Measurements from ENCODE around the gene DGKD. TPM values are rescaled to one million over a fixed set of nuclear protein-coding genes. Genes with fewer than 3 reads are reported as not detected.

The DGKD gene
- total RNA-seq, 1 experiment from 2014 or later: 52.0 TPM

DNA sequence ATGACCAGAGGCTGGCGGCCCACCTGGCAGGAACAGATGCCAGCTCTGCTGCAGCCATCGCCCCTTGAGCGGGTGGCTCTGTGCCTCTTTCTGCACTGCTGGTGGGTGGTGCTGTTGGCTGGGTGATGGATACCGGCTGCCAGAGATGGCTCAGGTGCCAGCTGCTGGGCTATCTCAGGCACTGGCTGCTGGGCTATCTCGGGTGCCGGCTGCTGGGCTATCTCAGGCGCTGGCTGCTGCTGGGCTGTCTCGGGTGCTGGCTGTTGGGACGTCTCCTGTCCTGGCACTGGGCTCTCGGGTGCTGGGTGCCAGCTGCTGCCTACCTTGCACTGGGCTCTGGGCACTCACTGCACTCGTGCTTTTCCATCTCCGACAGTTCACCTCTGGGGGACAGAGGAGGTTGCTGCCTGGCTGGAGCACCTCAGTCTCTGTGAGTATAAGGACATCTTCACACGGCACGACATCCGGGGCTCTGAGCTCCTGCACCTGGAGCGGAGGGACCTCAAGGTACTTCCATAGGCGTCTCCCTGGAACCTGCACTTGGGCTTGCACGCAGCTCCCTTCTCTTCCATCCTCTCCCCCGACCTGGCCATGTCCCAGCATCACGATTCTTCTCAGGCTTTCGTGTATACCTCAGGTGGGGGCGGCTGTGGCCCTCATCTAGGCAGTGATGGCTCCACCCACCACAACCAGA lies 113.9 kb downstream of the DGKD start:
- ChIA-PET RAD21 (ENCODE audit: low non-redundant PET in 1 of 2, low total read pairs in 2 of 2, uncharacterized antibody in 2 of 2, unreplicated experiment in 2 of 2) (no interaction called here), CTCF (no interaction called here), POLR2A (interaction anchor here (1.0 kb wide), 1 partner anchor 121 kb away, joined by 3 read pairs; no protein-coding TSS in a partner anchor)
- no peak for TF ChIP-seq SP1 (IDR thresholded peaks at IDR 0.05; ENCODE audit: low read depth)
- no peak for TF ChIP-seq CEBPB (IDR thresholded peaks at IDR 0.05; ENCODE audit: low read depth)
- TF ChIP-seq, protein P1, sequence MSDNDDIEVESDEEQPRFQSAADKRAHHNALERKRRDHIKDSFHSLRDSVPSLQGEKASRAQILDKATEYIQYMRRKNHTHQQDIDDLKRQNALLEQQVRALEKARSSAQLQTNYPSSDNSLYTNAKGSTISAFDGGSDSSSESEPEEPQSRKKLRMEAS (IDR thresholded peaks at IDR 0.05): no peak
- no peak for TF ChIP-seq FOSL1 (IDR thresholded peaks at IDR 0.05; ENCODE audit: low read depth)
- TF ChIP-seq RAD21 (IDR thresholded peaks at IDR 0.05; ENCODE audit: low read depth): no peak
- intact Hi-C loops (cut with micrococcal nuclease): no loop called here
- no peak overlapping the region for H3K9ac ChIP-seq (ENCODE audit: low read length)
- peaks cover 10 to 26% of the 10 kb centered on the region in 2 experiments for H3K36me3 ChIP-seq (ENCODE audit: control insufficient read depth in 1 of 2, insufficient read depth in 2 of 2, low read length in 2 of 2)
- no peaks in the 10 kb centered on the region for H3K9me2 ChIP-seq (ENCODE audit: insufficient read depth)
- H3K4me2 ChIP-seq (ENCODE audit: low read length): no peak overlapping the region
- ATAC-seq (no peak), DNase-seq (ENCODE audit: low read depth, low spot score) (no peak)
- no peak overlapping the region for H3K4me3 ChIP-seq (replicated peaks in 1 of 2; ENCODE audit: low read depth in 1 of 2, low read length in 2 of 2)
- no peak overlapping the region for H2AFZ ChIP-seq (ENCODE audit: low read depth, low read length, poor library complexity, severe bottlenecking)
- H3K27me3 ChIP-seq (ENCODE audit: insufficient read depth, low read length): no peaks in the 10 kb centered on the region
- H4K20me1 ChIP-seq (ENCODE audit: insufficient read depth): no peaks in the 10 kb centered on the region
- no peak overlapping the region for H3K27ac ChIP-seq (ENCODE audit: low read depth, low read length)
- no peaks in the 10 kb centered on the region for H3K79me2 ChIP-seq (ENCODE audit: insufficient read depth, low read length)
- H3K4me1 ChIP-seq (ENCODE audit: control insufficient read depth in 1 of 2, insufficient read depth in 2 of 2, low read length in 2 of 2): no peaks in the 10 kb centered on the region
- no TSS peak for BruUV-seq (replicated peaks)
- no peaks in the 10 kb centered on the region for H3K9me3 ChIP-seq (ENCODE audit: control insufficient read depth in 1 of 2, insufficient read depth in 1 of 2, low read depth in 1 of 2, low read length in 2 of 2)

DNA sequence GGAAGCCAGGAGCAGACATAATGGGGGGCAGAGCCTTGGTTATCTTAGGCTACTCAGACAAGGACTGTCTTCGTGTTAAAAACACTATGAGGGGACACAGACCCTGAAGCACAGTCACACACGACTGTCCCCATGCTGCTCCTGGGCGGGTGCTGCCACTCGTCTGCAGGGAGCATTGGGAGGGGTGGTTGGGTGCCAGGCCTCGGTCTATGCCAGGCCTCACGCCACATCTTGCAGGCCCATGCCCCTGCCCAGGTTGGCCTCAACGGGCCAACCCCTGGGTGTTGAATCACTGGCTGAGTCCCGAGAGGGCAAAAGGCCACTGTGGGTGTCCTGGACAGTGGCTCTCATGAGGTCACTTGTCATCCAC lies 114.4 kb downstream of the DGKD start:
- CTCF ChIA-PET: no interaction called here
- H3K9me2 ChIP-seq (ENCODE audit: insufficient read depth): no peaks in the 10 kb centered on the region
- intact Hi-C loops (cut with micrococcal nuclease): no loop called here
- H2AFZ ChIP-seq (ENCODE audit: low read depth, low read length, poor library complexity, severe bottlenecking): no peak overlapping the region
- no peaks in the 10 kb centered on the region for H4K20me1 ChIP-seq (ENCODE audit: insufficient read depth)
- no peaks in the 10 kb centered on the region for H3K9me3 ChIP-seq (ENCODE audit: control insufficient read depth in 1 of 2, insufficient read depth in 1 of 2, low read depth in 1 of 2, low read length in 2 of 2)
- no peak overlapping the region for H3K27ac ChIP-seq (ENCODE audit: low read depth, low read length)
- ATAC-seq (no peak), DNase-seq (ENCODE audit: low read depth, low spot score) (no peak)
- H3K79me2 ChIP-seq (ENCODE audit: insufficient read depth, low read length): no peaks in the 10 kb centered on the region
- TF ChIP-seq ZNF274 (IDR thresholded peaks at IDR 0.05; ENCODE audit: low read depth, low read length) (no peak), ATF3 (IDR thresholded peaks at IDR 0.05) (no peak), REST (IDR thresholded peaks at IDR 0.05; ENCODE audit: low read depth) (no peak), SIN3A (IDR thresholded peaks at IDR 0.05; ENCODE audit: low read depth) (no peak), ELF1 (IDR thresholded peaks at IDR 0.05; ENCODE audit: borderline replicate concordance, low read depth) (no peak), SRF (IDR thresholded peaks at IDR 0.05; ENCODE audit: low read depth) (no peak), POLR2A (IDR thresholded peaks at IDR 0.05; ENCODE audit: borderline replicate concordance, extremely low read depth, insufficient read depth, insufficient read length) (no peak), FOSL1 (IDR thresholded peaks at IDR 0.05; ENCODE audit: low read depth) (no peak), TCF7L2 (IDR thresholded peaks at IDR 0.05; ENCODE audit: borderline replicate concordance, extremely low read depth, insufficient read depth, insufficient read length) (no peak), CEBPB (IDR thresholded peaks at IDR 0.05; ENCODE audit: low read depth) (no peak)
- TF ChIP-seq, protein P2, sequence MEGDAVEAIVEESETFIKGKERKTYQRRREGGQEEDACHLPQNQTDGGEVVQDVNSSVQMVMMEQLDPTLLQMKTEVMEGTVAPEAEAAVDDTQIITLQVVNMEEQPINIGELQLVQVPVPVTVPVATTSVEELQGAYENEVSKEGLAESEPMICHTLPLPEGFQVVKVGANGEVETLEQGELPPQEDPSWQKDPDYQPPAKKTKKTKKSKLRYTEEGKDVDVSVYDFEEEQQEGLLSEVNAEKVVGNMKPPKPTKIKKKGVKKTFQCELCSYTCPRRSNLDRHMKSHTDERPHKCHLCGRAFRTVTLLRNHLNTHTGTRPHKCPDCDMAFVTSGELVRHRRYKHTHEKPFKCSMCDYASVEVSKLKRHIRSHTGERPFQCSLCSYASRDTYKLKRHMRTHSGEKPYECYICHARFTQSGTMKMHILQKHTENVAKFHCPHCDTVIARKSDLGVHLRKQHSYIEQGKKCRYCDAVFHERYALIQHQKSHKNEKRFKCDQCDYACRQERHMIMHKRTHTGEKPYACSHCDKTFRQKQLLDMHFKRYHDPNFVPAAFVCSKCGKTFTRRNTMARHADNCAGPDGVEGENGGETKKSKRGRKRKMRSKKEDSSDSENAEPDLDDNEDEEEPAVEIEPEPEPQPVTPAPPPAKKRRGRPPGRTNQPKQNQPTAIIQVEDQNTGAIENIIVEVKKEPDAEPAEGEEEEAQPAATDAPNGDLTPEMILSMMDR (IDR thresholded peaks at IDR 0.05 in 2 of 3, conservative IDR thresholded peaks at IDR 0.05 in 1 of 3; ENCODE audit: borderline replicate concordance in 1 of 3, insufficient read depth in 1 of 3, low read depth in 2 of 3, low read length in 2 of 3): no peak
- H3K9ac ChIP-seq (ENCODE audit: low read length): no peak overlapping the region
- no peak overlapping the region for H3K4me3 ChIP-seq (replicated peaks in 1 of 2; ENCODE audit: low read depth in 1 of 2, low read length in 2 of 2)
- RAD21 ChIA-PET (ENCODE audit: low non-redundant PET in 1 of 2, low total read pairs in 2 of 2, uncharacterized antibody in 2 of 2, unreplicated experiment in 2 of 2): no interaction called here
- POLR2A ChIA-PET: interaction anchor here (1.0 kb wide), 1 partner anchor 121 kb away, joined by 3 read pairs; no protein-coding TSS in a partner anchor
- BruUV-seq (replicated peaks): no TSS peak
- H3K27me3 ChIP-seq (ENCODE audit: insufficient read depth, low read length): no peaks in the 10 kb centered on the region
- H3K4me1 ChIP-seq (ENCODE audit: control insufficient read depth in 1 of 2, insufficient read depth in 2 of 2, low read length in 2 of 2): no peaks in the 10 kb centered on the region
- no peak overlapping the region for H3K4me2 ChIP-seq (ENCODE audit: low read length)
- H3K36me3 ChIP-seq (ENCODE audit: control insufficient read depth in 1 of 2, insufficient read depth in 2 of 2, low read length in 2 of 2): peaks cover 10 to 24% of the 10 kb centered on the region in 2 experiments
